Measurements from ENCODE around the gene AGPAT3.

AGPAT3 gene

DNA sequence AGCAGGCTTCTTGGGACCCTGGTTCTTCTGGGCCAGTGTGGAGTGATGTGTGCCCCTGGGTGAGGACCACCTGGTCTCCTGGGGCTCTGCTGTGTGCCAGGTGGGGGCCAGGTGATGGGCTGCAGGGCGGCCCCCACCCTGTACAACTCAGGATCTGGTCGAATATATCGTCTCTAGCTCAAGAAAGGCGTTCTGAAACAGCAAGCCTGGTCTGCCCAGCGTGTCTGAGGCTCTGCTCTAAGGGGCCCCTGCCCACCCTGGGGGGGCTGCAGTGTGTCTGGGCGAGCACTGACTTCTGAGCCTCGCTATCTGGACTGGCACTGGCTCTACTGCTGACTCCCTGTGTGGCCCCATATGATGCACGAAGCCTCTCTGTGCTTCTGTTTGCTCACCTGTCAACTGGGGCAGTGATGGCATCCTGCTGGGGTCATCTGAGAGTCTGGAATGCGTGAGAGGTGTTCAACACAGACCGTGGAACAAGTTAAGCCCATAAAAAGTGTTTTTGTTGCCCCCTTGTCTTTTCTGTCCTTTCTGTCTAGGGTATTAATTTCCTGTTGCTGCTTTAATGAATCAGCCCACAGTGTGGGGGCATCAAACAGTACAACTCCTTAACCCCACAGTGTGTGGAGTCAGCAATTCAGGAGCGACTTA, 91.1 kb downstream of the AGPAT3 start:
- no peak for TF ChIP-seq ZFX (IDR thresholded peaks at IDR 0.05; ENCODE audit: borderline replicate concordance)
- TF ChIP-seq, protein P1, sequence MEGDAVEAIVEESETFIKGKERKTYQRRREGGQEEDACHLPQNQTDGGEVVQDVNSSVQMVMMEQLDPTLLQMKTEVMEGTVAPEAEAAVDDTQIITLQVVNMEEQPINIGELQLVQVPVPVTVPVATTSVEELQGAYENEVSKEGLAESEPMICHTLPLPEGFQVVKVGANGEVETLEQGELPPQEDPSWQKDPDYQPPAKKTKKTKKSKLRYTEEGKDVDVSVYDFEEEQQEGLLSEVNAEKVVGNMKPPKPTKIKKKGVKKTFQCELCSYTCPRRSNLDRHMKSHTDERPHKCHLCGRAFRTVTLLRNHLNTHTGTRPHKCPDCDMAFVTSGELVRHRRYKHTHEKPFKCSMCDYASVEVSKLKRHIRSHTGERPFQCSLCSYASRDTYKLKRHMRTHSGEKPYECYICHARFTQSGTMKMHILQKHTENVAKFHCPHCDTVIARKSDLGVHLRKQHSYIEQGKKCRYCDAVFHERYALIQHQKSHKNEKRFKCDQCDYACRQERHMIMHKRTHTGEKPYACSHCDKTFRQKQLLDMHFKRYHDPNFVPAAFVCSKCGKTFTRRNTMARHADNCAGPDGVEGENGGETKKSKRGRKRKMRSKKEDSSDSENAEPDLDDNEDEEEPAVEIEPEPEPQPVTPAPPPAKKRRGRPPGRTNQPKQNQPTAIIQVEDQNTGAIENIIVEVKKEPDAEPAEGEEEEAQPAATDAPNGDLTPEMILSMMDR (IDR thresholded peaks at IDR 0.05) = no peak
- no peak overlapping the region for H3K27ac ChIP-seq

DNA sequence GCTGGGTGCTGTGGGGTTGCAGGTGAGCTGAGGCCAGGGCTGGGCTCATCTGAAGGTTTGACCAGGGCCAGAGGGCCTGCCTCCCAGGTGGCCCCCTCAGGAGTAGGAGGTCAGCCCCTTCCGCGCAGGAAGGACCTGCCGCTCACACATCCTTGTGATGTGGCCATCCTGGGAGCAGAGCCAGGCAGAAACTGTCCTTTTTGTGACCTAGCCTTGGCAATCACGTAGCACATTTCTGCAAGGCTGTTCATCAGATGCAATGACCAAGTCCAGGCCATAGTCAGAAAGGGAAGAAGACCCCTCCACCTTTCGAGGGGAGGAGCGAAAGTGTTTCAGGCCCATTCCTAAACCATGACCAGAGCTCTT, 91.6 kb downstream of the AGPAT3 start:
- no peak overlapping the region for H3K27ac ChIP-seq
- no peak for TF ChIP-seq ZFX (IDR thresholded peaks at IDR 0.05; ENCODE audit: borderline replicate concordance)
- TF ChIP-seq, protein P1 (IDR thresholded peaks at IDR 0.05) = no peak

DNA sequence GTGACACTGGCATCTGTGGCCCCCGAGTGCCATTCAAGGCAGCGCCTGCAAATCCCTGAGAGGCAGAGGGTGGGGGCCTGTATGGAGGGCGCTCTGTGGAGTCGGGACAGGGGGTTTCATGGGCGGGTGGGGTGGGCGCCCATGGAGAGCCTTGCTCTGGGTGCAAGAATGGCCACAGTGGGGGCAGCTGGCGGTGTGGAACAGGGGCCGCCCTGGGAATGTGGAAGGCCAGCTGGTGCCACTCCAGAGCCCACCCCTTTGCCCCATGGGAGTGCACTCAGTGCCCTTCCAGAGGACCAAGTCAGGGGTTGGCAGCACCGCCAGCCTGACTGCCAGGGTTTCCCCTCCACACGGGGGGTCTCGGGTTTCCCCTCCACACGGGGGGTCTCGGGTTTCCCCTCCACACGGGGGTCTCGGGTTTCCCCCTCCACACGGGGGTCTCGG, 92.1 kb downstream of the AGPAT3 start:
- H3K27ac ChIP-seq = no peak overlapping the region
- TF ChIP-seq, protein P1 (IDR thresholded peaks at IDR 0.05) = no peak
- TF ChIP-seq ZFX (IDR thresholded peaks at IDR 0.05; ENCODE audit: borderline replicate concordance) = no peak

DNA sequence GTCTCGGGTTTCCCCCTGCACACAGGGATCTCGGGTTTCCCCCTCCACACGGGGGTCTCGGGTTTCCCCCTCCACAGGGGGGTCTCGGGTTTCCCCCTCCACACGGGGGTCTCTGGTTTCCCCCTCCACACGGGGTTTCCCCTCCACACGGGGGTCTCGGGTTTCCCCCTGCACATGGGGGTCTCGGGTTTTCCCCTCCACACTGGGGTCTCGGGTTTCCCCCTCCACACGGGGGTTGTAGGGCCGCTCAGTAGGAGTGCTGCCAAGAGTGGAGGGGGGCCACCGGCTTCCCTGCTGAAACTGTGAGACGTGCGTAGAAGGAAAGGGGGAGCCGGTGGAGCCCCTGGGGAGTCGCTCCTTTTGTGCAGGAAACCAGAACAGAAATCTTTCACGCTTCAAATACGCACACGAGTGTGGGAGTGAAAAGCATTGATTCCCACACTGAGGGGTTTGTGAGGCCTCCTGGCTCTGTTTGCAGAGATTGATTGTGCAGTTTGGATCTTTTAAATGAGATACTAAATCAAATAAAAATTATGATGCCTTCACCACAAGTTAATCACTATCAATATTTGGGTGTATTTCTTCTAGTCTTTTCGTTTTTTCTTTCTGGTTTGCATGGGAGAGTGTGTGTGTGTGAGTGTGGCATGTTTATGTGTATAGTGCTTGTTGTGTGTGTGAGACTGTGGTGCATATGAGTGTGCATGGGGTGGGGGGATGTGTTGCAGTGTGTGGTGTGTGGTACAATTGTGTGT, 92.8 kb downstream of the AGPAT3 start:
- TF ChIP-seq ZFX (IDR thresholded peaks at IDR 0.05; ENCODE audit: borderline replicate concordance) = no peak
- TF ChIP-seq, protein P1 (IDR thresholded peaks at IDR 0.05) = no peak
- H3K27ac ChIP-seq = no peak overlapping the region

DNA sequence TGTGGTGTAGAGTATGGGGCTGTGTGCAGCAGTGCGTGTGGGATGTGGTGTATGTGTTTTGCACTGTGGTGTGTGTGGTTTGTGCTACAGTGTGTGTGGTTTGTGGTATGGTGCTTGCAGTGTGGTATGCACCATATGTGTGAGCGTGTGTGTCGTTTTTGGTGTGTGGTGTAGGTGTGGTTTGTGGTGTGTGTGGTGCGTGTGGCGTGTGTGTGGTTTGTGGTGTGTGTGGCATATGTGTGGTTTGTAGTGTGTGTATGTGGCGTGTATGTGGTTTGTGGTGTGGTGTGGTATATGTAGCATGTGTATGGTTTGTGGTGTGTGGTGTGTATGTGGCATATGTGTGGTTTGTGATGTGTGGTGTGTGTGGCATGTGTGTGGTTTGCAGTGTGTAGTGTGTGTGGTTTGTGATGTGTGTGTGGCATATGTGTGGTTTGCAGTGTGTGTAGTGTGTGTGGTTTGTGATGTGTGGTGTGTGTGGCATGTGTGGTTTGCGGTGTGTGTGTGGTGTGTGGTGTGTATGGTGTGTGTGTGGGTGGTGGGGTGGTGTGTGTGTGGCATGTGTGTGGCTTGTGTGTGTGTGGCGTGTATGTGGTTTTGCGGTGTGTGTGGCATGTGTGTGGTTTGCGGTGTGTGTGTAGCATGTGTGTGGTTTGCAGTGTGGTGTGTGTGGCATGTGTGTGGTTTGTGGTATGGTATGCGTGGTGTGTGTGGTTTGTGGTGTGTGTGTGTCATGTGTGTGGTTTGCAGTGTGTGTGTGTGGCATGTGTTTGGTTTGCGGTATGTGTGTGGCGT, 93.5 kb downstream of the AGPAT3 start:
- TF ChIP-seq, protein P1 (IDR thresholded peaks at IDR 0.05) = no peak
- TF ChIP-seq ZFX (IDR thresholded peaks at IDR 0.05; ENCODE audit: borderline replicate concordance) = no peak
- H3K27ac ChIP-seq = no peak overlapping the region

DNA sequence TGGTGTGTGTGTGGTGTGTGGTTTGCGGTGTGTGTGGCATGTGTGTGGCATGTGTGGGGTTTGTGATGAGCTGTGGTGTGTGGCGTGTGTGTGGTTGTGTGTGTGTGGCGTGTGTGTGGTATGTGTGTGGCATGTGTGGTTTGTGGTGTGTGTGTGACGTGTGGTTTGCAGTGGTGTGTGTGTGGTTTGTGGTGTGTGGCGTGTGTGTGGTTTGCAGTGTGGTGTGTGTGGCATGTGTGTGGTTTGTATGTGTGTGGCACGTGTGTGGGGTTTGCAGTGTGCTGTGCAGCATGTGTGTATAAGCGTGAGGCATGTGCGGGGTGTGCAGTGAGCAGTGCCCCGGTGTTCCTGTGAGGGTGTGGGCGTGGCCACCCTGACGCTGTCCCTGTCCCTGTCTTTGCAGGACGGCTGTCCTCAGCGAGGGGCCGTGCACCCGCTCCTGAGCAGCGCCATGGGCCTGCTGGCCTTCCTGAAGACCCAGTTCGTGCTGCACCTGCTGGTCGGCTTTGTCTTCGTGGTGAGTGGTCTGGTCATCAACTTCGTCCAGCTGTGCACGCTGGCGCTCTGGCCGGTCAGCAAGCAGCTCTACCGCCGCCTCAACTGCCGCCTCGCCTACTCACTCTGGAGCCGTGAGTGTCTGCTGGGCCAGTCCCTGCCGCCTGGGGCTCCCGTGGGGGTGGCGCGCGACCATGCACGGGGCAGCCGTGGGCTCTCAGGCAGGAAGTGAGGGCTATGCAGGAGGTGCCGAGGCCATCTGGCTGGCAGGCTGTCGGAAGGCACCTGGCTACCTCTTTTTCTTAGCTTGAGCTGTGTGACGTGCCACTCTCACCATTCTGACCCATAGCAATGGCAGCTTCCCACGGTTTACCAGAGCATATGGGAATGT, 94.5 kb downstream of the AGPAT3 start:
- H3K27ac ChIP-seq = no peak overlapping the region
- no peak for TF ChIP-seq ZFX (IDR thresholded peaks at IDR 0.05; ENCODE audit: borderline replicate concordance)
- TF ChIP-seq, protein P1 (IDR thresholded peaks at IDR 0.05) = no peak
